ENCODE measurements around the gene DCDC2C.

Gene DCDC2C

GRCh38 chr2:3749201-3749600 is 45.8 kb downstream of the DCDC2C start:
- no peak for TF ChIP-seq CTCF (IDR thresholded peaks at IDR 0.05; ENCODE audit: control insufficient read depth, insufficient read depth, low read depth, low read length, missing control alignments)
- no peak overlapping the region for H3K4me3 ChIP-seq (ENCODE audit: control insufficient read depth, low read depth, low read length)
- DNase-seq (ENCODE audit: low read depth): no peak

GRCh38 chr2:3751251-3751650 is 47.9 kb downstream of the DCDC2C start:
- no peak overlapping the region for H3K4me3 ChIP-seq (ENCODE audit: control insufficient read depth, low read depth, low read length)
- TF ChIP-seq CTCF (IDR thresholded peaks at IDR 0.05; ENCODE audit: control insufficient read depth, insufficient read depth, low read depth, low read length, missing control alignments): no peak
- no peak for DNase-seq (ENCODE audit: low read depth)

GRCh38 chr2:3751806-3752205 is 48.4 kb downstream of the DCDC2C start:
- H3K4me3 ChIP-seq (ENCODE audit: control insufficient read depth, low read depth, low read length): no peak overlapping the region
- no peak for DNase-seq (ENCODE audit: low read depth)
- TF ChIP-seq CTCF (IDR thresholded peaks at IDR 0.05; ENCODE audit: control insufficient read depth, insufficient read depth, low read depth, low read length, missing control alignments): no peak

- no peak overlapping the region for H3K4me3 ChIP-seq (ENCODE audit: control insufficient read depth, low read depth, low read length)
- no peak for TF ChIP-seq CTCF (IDR thresholded peaks at IDR 0.05; ENCODE audit: control insufficient read depth, insufficient read depth, low read depth, low read length, missing control alignments)
Observed at GRCh38 chr2:3752376-3752775, 49.0 kb downstream of the DCDC2C start.

GRCh38 chr2:3753561-3753960 is 50.2 kb downstream of the DCDC2C start:
- no peak for DNase-seq (ENCODE audit: low read depth)
- no peak overlapping the region for H3K4me3 ChIP-seq (ENCODE audit: control insufficient read depth, low read depth, low read length)
- no peak for TF ChIP-seq CTCF (IDR thresholded peaks at IDR 0.05; ENCODE audit: control insufficient read depth, insufficient read depth, low read depth, low read length, missing control alignments)

More at GRCh38 chr2:3752376-3752775, 49.0 kb downstream of the DCDC2C start:
- no peak for DNase-seq (ENCODE audit: low read depth)

- TF ChIP-seq CTCF (IDR thresholded peaks at IDR 0.05; ENCODE audit: control insufficient read depth, insufficient read depth, low read depth, low read length, missing control alignments): no peak
- DNase-seq (ENCODE audit: low read depth): no peak
- H3K4me3 ChIP-seq (ENCODE audit: control insufficient read depth, low read depth, low read length): no peak overlapping the region
Observed at GRCh38 chr2:3754280-3754679, 50.9 kb downstream of the DCDC2C start.

- no peak for TF ChIP-seq CTCF (IDR thresholded peaks at IDR 0.05; ENCODE audit: control insufficient read depth, insufficient read depth, low read depth, low read length, missing control alignments)
- H3K4me3 ChIP-seq (ENCODE audit: control insufficient read depth, low read depth, low read length): no peak overlapping the region
- DNase-seq (ENCODE audit: low read depth): no peak
Observed at GRCh38 chr2:3754795-3755194, 51.4 kb downstream of the DCDC2C start.

Measured in AG09309 (cell line).